Keratinocyte (primary cell): ENCODE measurements around the gene DSEL. TPM values are rescaled to one million over a fixed set of nuclear protein-coding genes. Genes with fewer than 3 reads are reported as not detected.

Source experiments
- DNase-seq: peaks from one replicate; pipeline ENCODE4 v3.0.0-alpha.2; 2011; ENCODE audit warnings: low read depth, missing footprints, low spot score
- FAIRE-seq: peaks from 2 replicates; lab custom pipeline; 2011; peaks lifted over from hg19 to GRCh38; lab: Jason Lieb, UNC
- H2AFZ ChIP-seq: 2 replicates; pipeline ENCODE4 v1.6.0; 2012; ENCODE audit warnings: low read length, control low read depth, inconsistent platforms; ENCODE audit not compliant: control insufficient read depth
- H3K27ac ChIP-seq: 2 replicates; pipeline ENCODE4 v1.5.1; 2011; ENCODE audit warnings: low read length; ENCODE audit not compliant: control insufficient read depth, insufficient read depth
- H3K27me3 ChIP-seq: 3 replicates; pipeline ENCODE4 v1.6.0; 2011; ENCODE audit warnings: low read length; ENCODE audit not compliant: control insufficient read depth, insufficient read depth; ENCODE audit errors: extremely low read depth
- H3K36me3 ChIP-seq, 2 experiments: 2 replicates in 1 of 2; 3 replicates in 1 of 2; pipeline ENCODE4 v1.5.1; 2011; ENCODE audit warnings: low read length in 2 of 2, mild to moderate bottlenecking in 1 of 2; ENCODE audit not compliant: control insufficient read depth in 2 of 2, insufficient read depth in 2 of 2; ENCODE audit errors: extremely low read depth in 1 of 2
- H3K4me1 ChIP-seq: 3 replicates; pipeline ENCODE4 v1.5.1; 2011; ENCODE audit warnings: low read length; ENCODE audit not compliant: control insufficient read depth, insufficient read depth; ENCODE audit errors: extremely low read depth
- H3K4me2 ChIP-seq: 3 replicates; pipeline ENCODE4 v1.6.0; 2011; ENCODE audit warnings: low read depth, low read length; ENCODE audit not compliant: control insufficient read depth, insufficient read depth; ENCODE audit errors: extremely low read depth
- H3K4me3 ChIP-seq, 3 experiments: fragments of 200-600 bp in 1 of 3; sonication (generic) in 1 of 3; 2 replicates in 2 of 3; 3 replicates in 1 of 3; pipeline ENCODE4 v1.5.1; 2011 to 2016; ENCODE audit warnings: low read length in 3 of 3, mild to moderate bottlenecking in 3 of 3, control low read depth in 2 of 3, inconsistent platforms in 1 of 3, low read depth in 1 of 3, mixed read lengths in 1 of 3, mixed run types in 1 of 3, moderate library complexity in 1 of 3; ENCODE audit not compliant: control insufficient read depth in 2 of 3, insufficient read depth in 2 of 3; ENCODE audit errors: extremely low read depth in 1 of 3
- H3K79me2 ChIP-seq: 2 replicates; pipeline ENCODE4 v1.6.0; 2012; ENCODE audit warnings: low read length; ENCODE audit not compliant: control insufficient read depth, insufficient read depth
- H3K9ac ChIP-seq: 3 replicates; pipeline ENCODE4 v1.6.0; 2011; ENCODE audit warnings: low read length; ENCODE audit not compliant: control insufficient read depth, insufficient read depth; ENCODE audit errors: extremely low read depth
- H3K9me1 ChIP-seq: 3 replicates; pipeline ENCODE4 v1.6.0; 2011; ENCODE audit warnings: low read length; ENCODE audit not compliant: control insufficient read depth, insufficient read depth; ENCODE audit errors: extremely low read depth
- H3K9me3 ChIP-seq: 2 replicates; pipeline ENCODE4 v1.5.1; 2012; ENCODE audit warnings: low read depth, low read length; ENCODE audit not compliant: control insufficient read depth
- H4K20me1 ChIP-seq: 3 replicates; pipeline ENCODE4 v1.6.0; 2011; ENCODE audit warnings: low read length; ENCODE audit not compliant: control insufficient read depth, insufficient read depth; ENCODE audit errors: extremely low read depth
- CTCF ChIP-seq, 3 experiments: IDR thresholded peaks in 1 of 3; conservative IDR thresholded peaks in 1 of 3; optimal IDR thresholded peaks in 1 of 3; 2 replicates in 2 of 3; 3 replicates in 1 of 3; pipeline versions ENCODE3 to v1.5.1; 2011; ENCODE audit warnings: low read length in 3 of 3, mild to moderate bottlenecking in 3 of 3, moderate library complexity in 2 of 3, control low read depth in 1 of 3, inconsistent platforms in 1 of 3; ENCODE audit not compliant: insufficient read depth in 2 of 3; ENCODE audit errors: extremely low read depth in 1 of 3
- EZH2 ChIP-seq: IDR thresholded peaks from one replicate; pipeline ENCODE4 v1.6.1; 2012; ENCODE audit warnings: inconsistent platforms, mild to moderate bottlenecking, low read length, moderate library complexity
- dilution Hi-C: fragments of 300-500 bp; cut with MboI; formaldehyde crosslinking; loops from one replicate; pipeline ENCODE4 v1.7.0; 2020; ENCODE audit warnings: low sequenced_read_pairs; ENCODE audit not compliant: extremely low pct_ligation_motif_present
- polyA plus RNA-seq, 5 experiments: library from polyadenylated mRNA; depleted of rRNA in 3 of 5; stranded (reverse) in 3 of 5; stranded (forward) in 1 of 5; unstranded in 1 of 5; fragments of >200 nt; gene quantifications; 1 replicate in 1 of 5; 2 replicates in 3 of 5; 3 replicates in 1 of 5; pipeline versions ENCODE4 v1.2.1 to v1.2.3, GENCODE V29; 2011 to 2012; ENCODE audit warnings: missing spikeins in 2 of 5, low read depth in 1 of 5, low replicate concordance in 1 of 5

The DSEL gene
- polyA plus RNA-seq, 1 donor (not counting 4 experiments of a cell fraction or from before 2014, with no cell fraction given), result 3.4 TPM

GRCh38 chr18:67520351-67520921, 3.9 kb upstream of the DSEL start:
- no peak for DNase-seq
- no peaks in the 10 kb centered on the region for H3K9me1 ChIP-seq
- H3K4me2 ChIP-seq, result no peak overlapping the region
- H4K20me1 ChIP-seq, result no peaks in the 10 kb centered on the region
- H3K27me3 ChIP-seq, result no peaks in the 10 kb centered on the region
- no peaks in the 10 kb centered on the region for H3K9me3 ChIP-seq
- H3K9ac ChIP-seq, result no peak overlapping the region
- no peak overlapping the region for H2AFZ ChIP-seq
- no peak overlapping the region for H3K4me3 ChIP-seq
- H3K4me1 ChIP-seq, result peaks cover 14% of the 10 kb centered on the region
- no peak for TF ChIP-seq CTCF (optimal IDR thresholded peaks at IDR 0.05 in 1 of 3, IDR thresholded peaks at IDR 0.05 in 1 of 3, conservative IDR thresholded peaks at IDR 0.05 in 1 of 3; ENCODE audit: extremely low read depth in 1 of 3, insufficient read depth in 2 of 3, low read length in 3 of 3)
- TF ChIP-seq EZH2, result no peak
- dilution Hi-C loops, result no loop called here
- no peak overlapping the region for H3K27ac ChIP-seq
- no peaks in the 10 kb centered on the region for H3K79me2 ChIP-seq
- H3K36me3 ChIP-seq, result no peaks in the 10 kb centered on the region
- FAIRE-seq, result no peak

GRCh38 chr18:67519592-67519991, 3.1 kb upstream of the DSEL start:
- H3K4me1 ChIP-seq, result peaks cover 6% of the 10 kb centered on the region
- no peak for DNase-seq
- no peaks in the 10 kb centered on the region for H4K20me1 ChIP-seq
- H3K79me2 ChIP-seq, result no peaks in the 10 kb centered on the region
- no peak overlapping the region for H3K9ac ChIP-seq
- H3K27me3 ChIP-seq, result no peaks in the 10 kb centered on the region
- no peak overlapping the region for H3K27ac ChIP-seq
- no peak overlapping the region for H3K4me2 ChIP-seq
- H2AFZ ChIP-seq, result no peak overlapping the region
- H3K36me3 ChIP-seq, result no peaks in the 10 kb centered on the region
- no peaks in the 10 kb centered on the region for H3K9me3 ChIP-seq
- H3K4me3 ChIP-seq, result no peak overlapping the region
- dilution Hi-C loops, result no loop called here
- no peak for TF ChIP-seq EZH2
- no peaks in the 10 kb centered on the region for H3K9me1 ChIP-seq
- no peak for FAIRE-seq

- Histone ChIP-seq H3K4me2 (no peak overlapping the region), H3K9me3 (no peaks in the 10 kb centered on the region), H3K9me1 (no peaks in the 10 kb centered on the region), H3K27me3 (no peaks in the 10 kb centered on the region), H3K4me1 (peaks cover 6% of the 10 kb centered on the region), H3K36me3 (no peaks in the 10 kb centered on the region), H3K27ac (no peak overlapping the region), H3K4me3 (no peak overlapping the region), H3K9ac (no peak overlapping the region), H4K20me1 (no peaks in the 10 kb centered on the region), H2AFZ (no peak overlapping the region), H3K79me2 (no peaks in the 10 kb centered on the region)
- DNase-seq, result no peak
- dilution Hi-C loops, result no loop called here
- no peak for TF ChIP-seq CTCF (optimal IDR thresholded peaks at IDR 0.05 in 1 of 3, IDR thresholded peaks at IDR 0.05 in 1 of 3, conservative IDR thresholded peaks at IDR 0.05 in 1 of 3; ENCODE audit: extremely low read depth in 1 of 3, insufficient read depth in 2 of 3, low read length in 3 of 3)
- TF ChIP-seq EZH2, result no peak
- no peak for FAIRE-seq
Observed at GRCh38 chr18:67518566-67518965, 2.0 kb upstream of the DSEL start.
